HCT116 (cell line): ENCODE measurements around the gene GPR142. TPM values are rescaled to one million over a fixed set of nuclear protein-coding genes. Genes with fewer than 3 reads are reported as not detected.

ENCODE experiments used
- ATAC-seq: fragments of 200-7000 bp; cut with Tn5 transposase; 2 replicates; pipeline ENCODE4 v1.9.1; 2020; ENCODE audit warnings: mild to moderate bottlenecking, moderate library complexity
- BruUV-seq: library from RNA; stranded (reverse); fragments of 400-500 nt; replicated peaks from 2 replicates; lab custom pipeline; 2021; lab: Mats Ljungman, UMichigan
- CTCF ChIA-PET: fragments of 300-600 bp; sonication (Branson Sonifier 250); formaldehyde crosslinking; loops from one replicate; lab custom pipeline; 2021; ENCODE audit warnings: antibody characterized with exemption; lab: Charles Lee
- POLR2A ChIA-PET: fragments of 300-600, 350-600 bp; sonication (Branson Sonifier 250); formaldehyde crosslinking; loops from one replicate; lab custom pipeline; 2021; ENCODE audit warnings: antibody characterized with exemption; lab: Charles Lee
- RAD21 ChIA-PET, 2 experiments: fragments of 300-600 bp; sonication (Branson Sonifier 250); formaldehyde crosslinking; loops; one replicate each; lab custom pipeline; 2023; ENCODE audit warnings: low total read pairs in 2 of 2; ENCODE audit not compliant: uncharacterized antibody in 2 of 2, unreplicated experiment in 2 of 2, low non-redundant PET in 1 of 2; lab: Charles Lee
- DNase-seq: peaks from one replicate; pipeline ENCODE4 v3.0.0-alpha.2; 2010; ENCODE audit warnings: low read depth, low spot score
- H2AFZ ChIP-seq: fragments of 200-600 bp; shearing (Covaris generic), sonication (generic); 2 replicates; pipeline ENCODE4 v1.6.1; 2017; ENCODE audit warnings: low read depth, mixed run types, mixed read lengths, antibody characterized with exemption, low read length; ENCODE audit not compliant: poor library complexity, severe bottlenecking
- H3K27ac ChIP-seq: 2 replicates; pipeline ENCODE4 v1.5.1; 2012; ENCODE audit warnings: low read depth, low read length
- H3K27me3 ChIP-seq: fragments of 200-600 bp; sonication (generic); 2 replicates; pipeline ENCODE4 v1.6.1; 2016; ENCODE audit warnings: mixed run types, low read length, mixed read lengths; ENCODE audit not compliant: insufficient read depth
- H3K36me3 ChIP-seq, 2 experiments: fragments of 200-500 bp in 1 of 2; fragments of 200-600 bp in 1 of 2; sonication (Bioruptor generic) in 1 of 2; sonication (generic) in 1 of 2; 2 replicates each; pipeline versions ENCODE4 v1.5.1 to v1.6.1; 2014 to 2016; ENCODE audit warnings: low read length in 2 of 2, inconsistent platforms in 1 of 2, mixed read lengths in 1 of 2, mixed run types in 1 of 2; ENCODE audit not compliant: insufficient read depth in 2 of 2, control insufficient read depth in 1 of 2
- H3K4me1 ChIP-seq, 2 experiments: fragments of 200-600 bp in 1 of 2; sonication (generic) in 1 of 2; 2 replicates each; pipeline versions ENCODE4 v1.5.1 to v1.6.1; 2012 to 2017; ENCODE audit warnings: low read length in 2 of 2, inconsistent platforms in 1 of 2, mild to moderate bottlenecking in 1 of 2, mixed read lengths in 1 of 2, mixed run types in 1 of 2, moderate library complexity in 1 of 2; ENCODE audit not compliant: insufficient read depth in 2 of 2, control insufficient read depth in 1 of 2
- H3K4me2 ChIP-seq: fragments of 200-600 bp; sonication (generic); 2 replicates; pipeline ENCODE4 v1.6.1; 2017; ENCODE audit warnings: mixed run types, low read length, mixed read lengths
- H3K4me3 ChIP-seq, 2 experiments: fragments of 200-600 bp in 1 of 2; sonication (generic) in 1 of 2; replicated peaks in 1 of 2; 2 replicates each; pipeline ENCODE4 v1.5.1; 2011 to 2016; ENCODE audit warnings: low read length in 2 of 2, control low read depth in 1 of 2, low read depth in 1 of 2, mild to moderate bottlenecking in 1 of 2, mixed read lengths in 1 of 2, mixed run types in 1 of 2
- H3K79me2 ChIP-seq: fragments of 200-600 bp; sonication (generic); 2 replicates; pipeline ENCODE4 v1.6.1; 2017; ENCODE audit warnings: mild to moderate bottlenecking, mixed run types, low read length, moderate library complexity, mixed read lengths; ENCODE audit not compliant: insufficient read depth
- H3K9ac ChIP-seq: fragments of 200-600 bp; sonication (generic); 2 replicates; pipeline ENCODE4 v1.6.1; 2016; ENCODE audit warnings: low read length, mixed read lengths
- H3K9me2 ChIP-seq: fragments of 200-600 bp; sonication (generic), shearing (Covaris generic); 2 replicates; pipeline ENCODE4 v1.6.1; 2017; ENCODE audit warnings: mixed run types, mild to moderate bottlenecking, moderate library complexity; ENCODE audit not compliant: insufficient read depth
- H3K9me3 ChIP-seq, 2 experiments: fragments of 200-500 bp in 1 of 2; fragments of 200-600 bp in 1 of 2; sonication (Bioruptor generic) in 1 of 2; sonication (generic) in 1 of 2; 2 replicates each; pipeline ENCODE4 v1.6.1; 2014 to 2017; ENCODE audit warnings: low read length in 2 of 2, mixed read lengths in 2 of 2, inconsistent platforms in 1 of 2, low read depth in 1 of 2, mild to moderate bottlenecking in 1 of 2, mixed run types in 1 of 2, moderate library complexity in 1 of 2; ENCODE audit not compliant: control insufficient read depth in 1 of 2, insufficient read depth in 1 of 2
- H4K20me1 ChIP-seq: fragments of 200-600 bp; sonication (generic), shearing (Covaris generic); 2 replicates; pipeline ENCODE4 v1.6.1; 2017; ENCODE audit warnings: mixed run types, mild to moderate bottlenecking, moderate library complexity; ENCODE audit not compliant: insufficient read depth
- CBX3 ChIP-seq: IDR thresholded peaks from 2 replicates; pipeline ENCODE4 v1.6.1; 2012; ENCODE audit warnings: low read depth
- CEBPB ChIP-seq: IDR thresholded peaks from 2 replicates; pipeline ENCODE4 v1.6.1; 2012; ENCODE audit warnings: low read depth
- EZH2 ChIP-seq: fragments of 200-600 bp; sonication (generic); IDR thresholded peaks from 2 replicates; pipeline ENCODE4 v1.6.1; 2017; ENCODE audit warnings: antibody characterized with exemption, mixed run types
- JUND ChIP-seq: IDR thresholded peaks from 2 replicates; pipeline ENCODE4 v1.6.1; 2012
- POLR2A ChIP-seq: IDR thresholded peaks from 2 replicates; pipeline ENCODE4 v1.7.0; 2011; ENCODE audit warnings: borderline replicate concordance; ENCODE audit not compliant: insufficient read depth, insufficient read length; ENCODE audit errors: extremely low read depth
- POLR2AphosphoS5 ChIP-seq: IDR thresholded peaks from 2 replicates; pipeline ENCODE4 v1.6.1; 2011; ENCODE audit warnings: mild to moderate bottlenecking, low read depth, low read length, moderate library complexity
- RAD21 ChIP-seq: IDR thresholded peaks from 2 replicates; pipeline ENCODE4 v1.6.1; 2012; ENCODE audit warnings: low read depth, mild to moderate bottlenecking
- SIN3A ChIP-seq: IDR thresholded peaks from 2 replicates; pipeline ENCODE4 v1.6.1; 2012; ENCODE audit warnings: low read depth
- SP1 ChIP-seq: IDR thresholded peaks from 2 replicates; pipeline ENCODE4 v1.6.1; 2012; ENCODE audit warnings: low read depth
- TCF7L2 ChIP-seq: IDR thresholded peaks from 2 replicates; pipeline ENCODE4 v1.7.0; 2011; ENCODE audit warnings: borderline replicate concordance, inconsistent platforms; ENCODE audit not compliant: insufficient read depth, insufficient read length; ENCODE audit errors: extremely low read depth
- ZFX ChIP-seq: fragments of 450-650 bp; IDR thresholded peaks from 2 replicates; pipeline ENCODE4 v1.6.1; 2017
- intact Hi-C: fragments of 100-400 bp; cut with micrococcal nuclease; formaldehyde crosslinking; loops from 2 replicates; pipeline ENCODE4 v1.10.0; 2022
- total RNA-seq: library from RNA; stranded (reverse); gene quantifications from one replicate; pipeline ENCODE4 v1.2.1, GENCODE V29; 2021; ENCODE audit not compliant: unreplicated experiment
- TF ChIP-seq, protein P1 (sequence below): IDR thresholded peaks from 2 replicates; pipeline ENCODE4 v1.6.1; 2012
- TF ChIP-seq, protein P2 (sequence below), 3 experiments: fragments of 200-600 bp in 1 of 3; sonication (generic) in 1 of 3; IDR thresholded peaks in 2 of 3; conservative IDR thresholded peaks in 1 of 3; 2 replicates each; pipeline ENCODE4 v1.5.1; 2012 to 2017; ENCODE audit warnings: low read depth in 2 of 3, low read length in 2 of 3, antibody characterized with exemption in 1 of 3, borderline replicate concordance in 1 of 3, control low read depth in 1 of 3, mild to moderate bottlenecking in 1 of 3, mixed read lengths in 1 of 3, mixed run types in 1 of 3, moderate library complexity in 1 of 3; ENCODE audit not compliant: insufficient read depth in 1 of 3

GPR142 gene
- total RNA-seq, 1 experiment from 2014 or later, result not detected

DNA sequence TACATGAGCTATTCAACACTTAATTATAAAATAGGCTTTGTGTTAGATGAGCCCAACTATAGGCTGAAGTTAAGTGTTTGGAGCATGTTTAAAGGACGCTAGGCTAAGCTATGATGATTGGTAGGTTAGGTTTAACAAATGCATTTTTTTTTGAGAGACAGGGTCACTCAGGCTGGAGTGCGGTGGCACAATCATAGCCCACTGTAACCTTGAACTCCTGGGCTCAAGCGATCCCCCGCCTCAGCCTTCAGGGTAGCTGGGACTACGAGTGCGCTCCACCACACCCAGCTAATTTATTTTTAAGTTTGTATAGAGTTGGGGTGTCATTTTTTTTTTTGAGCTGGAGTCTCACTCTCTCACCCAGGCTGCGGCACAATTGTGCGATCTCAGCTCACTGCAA, 45.3 kb downstream of the GPR142 start:
- Histone ChIP-seq H4K20me1 (no peaks in the 10 kb centered on the region), H3K9me3 (no peaks in the 10 kb centered on the region), H3K4me3 (no peak overlapping the region)
- CTCF ChIA-PET, result interaction anchor here (1.4 kb wide), 1 partner anchor 33 kb away, joined by 3 read pairs; no protein-coding TSS in a partner anchor
- TF ChIP-seq POLR2AphosphoS5 (no peak), SIN3A (no peak), CBX3 (no peak), TCF7L2 (no peak), EZH2 (no peak), SP1 (no peak), RAD21 (no peak), ZFX (no peak), POLR2A (no peak), CEBPB (no peak), JUND (no peak)
- TF ChIP-seq, protein P1, sequence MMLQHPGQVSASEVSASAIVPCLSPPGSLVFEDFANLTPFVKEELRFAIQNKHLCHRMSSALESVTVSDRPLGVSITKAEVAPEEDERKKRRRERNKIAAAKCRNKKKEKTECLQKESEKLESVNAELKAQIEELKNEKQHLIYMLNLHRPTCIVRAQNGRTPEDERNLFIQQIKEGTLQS, result no peak
- TF ChIP-seq, protein P2, sequence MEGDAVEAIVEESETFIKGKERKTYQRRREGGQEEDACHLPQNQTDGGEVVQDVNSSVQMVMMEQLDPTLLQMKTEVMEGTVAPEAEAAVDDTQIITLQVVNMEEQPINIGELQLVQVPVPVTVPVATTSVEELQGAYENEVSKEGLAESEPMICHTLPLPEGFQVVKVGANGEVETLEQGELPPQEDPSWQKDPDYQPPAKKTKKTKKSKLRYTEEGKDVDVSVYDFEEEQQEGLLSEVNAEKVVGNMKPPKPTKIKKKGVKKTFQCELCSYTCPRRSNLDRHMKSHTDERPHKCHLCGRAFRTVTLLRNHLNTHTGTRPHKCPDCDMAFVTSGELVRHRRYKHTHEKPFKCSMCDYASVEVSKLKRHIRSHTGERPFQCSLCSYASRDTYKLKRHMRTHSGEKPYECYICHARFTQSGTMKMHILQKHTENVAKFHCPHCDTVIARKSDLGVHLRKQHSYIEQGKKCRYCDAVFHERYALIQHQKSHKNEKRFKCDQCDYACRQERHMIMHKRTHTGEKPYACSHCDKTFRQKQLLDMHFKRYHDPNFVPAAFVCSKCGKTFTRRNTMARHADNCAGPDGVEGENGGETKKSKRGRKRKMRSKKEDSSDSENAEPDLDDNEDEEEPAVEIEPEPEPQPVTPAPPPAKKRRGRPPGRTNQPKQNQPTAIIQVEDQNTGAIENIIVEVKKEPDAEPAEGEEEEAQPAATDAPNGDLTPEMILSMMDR (IDR thresholded peaks at IDR 0.05 in 2 of 3, conservative IDR thresholded peaks at IDR 0.05 in 1 of 3; ENCODE audit: borderline replicate concordance in 1 of 3, insufficient read depth in 1 of 3, low read depth in 2 of 3, low read length in 2 of 3), result no peak
- TF ChIP-seq, all 23 proteins: peak for 0
- Histone ChIP-seq H3K9me2 (no peaks in the 10 kb centered on the region), H3K27ac (no peak overlapping the region), H3K36me3 (no peaks in the 10 kb centered on the region), H3K9ac (no peak overlapping the region), H3K4me2 (no peak overlapping the region), H3K4me1 (peaks cover 15 to 45% of the 10 kb centered on the region in 2 experiments), H3K27me3 (no peaks in the 10 kb centered on the region), H3K79me2 (no peaks in the 10 kb centered on the region), H2AFZ (no peak overlapping the region)
- ATAC-seq (no peak), DNase-seq (no peak)
- RAD21 ChIA-PET, result interaction anchor here in 1 of 2 experiments (0.7 kb wide), 1 partner anchor 41 kb away, joined by 4 read pairs; no protein-coding TSS in a partner anchor
- intact Hi-C loops, result no loop called here
- no TSS peak for BruUV-seq
- POLR2A ChIA-PET, result no interaction called here
